Vagina (tissue), 2 donors: ENCODE results near the gene FAM20A.

Source experiments
- POLR2AphosphoS5 ChIP-seq, 2 donors: sonication (generic); formaldehyde crosslinking; IDR thresholded peaks; one replicate each; pipeline ENCODE4 v1.9.0; 2017; ENCODE audit warnings: antibody characterized with exemption in 2 of 2, mild to moderate bottlenecking in 2 of 2, low read depth in 1 of 2; ENCODE audit not compliant: insufficient read depth in 1 of 2
- TF ChIP-seq, protein P1 (sequence below), 3 experiments: fragments of 450-650 bp in 2 of 3; fragments of 200-600 bp in 1 of 3; sonication (generic) in 1 of 3; IDR thresholded peaks; one replicate each; pipeline ENCODE4 v1.5.1; 2017 to 2019; ENCODE audit warnings: antibody characterized with exemption in 3 of 3, mild to moderate bottlenecking in 2 of 3, moderate library complexity in 2 of 3

- TF ChIP-seq, protein P1, sequence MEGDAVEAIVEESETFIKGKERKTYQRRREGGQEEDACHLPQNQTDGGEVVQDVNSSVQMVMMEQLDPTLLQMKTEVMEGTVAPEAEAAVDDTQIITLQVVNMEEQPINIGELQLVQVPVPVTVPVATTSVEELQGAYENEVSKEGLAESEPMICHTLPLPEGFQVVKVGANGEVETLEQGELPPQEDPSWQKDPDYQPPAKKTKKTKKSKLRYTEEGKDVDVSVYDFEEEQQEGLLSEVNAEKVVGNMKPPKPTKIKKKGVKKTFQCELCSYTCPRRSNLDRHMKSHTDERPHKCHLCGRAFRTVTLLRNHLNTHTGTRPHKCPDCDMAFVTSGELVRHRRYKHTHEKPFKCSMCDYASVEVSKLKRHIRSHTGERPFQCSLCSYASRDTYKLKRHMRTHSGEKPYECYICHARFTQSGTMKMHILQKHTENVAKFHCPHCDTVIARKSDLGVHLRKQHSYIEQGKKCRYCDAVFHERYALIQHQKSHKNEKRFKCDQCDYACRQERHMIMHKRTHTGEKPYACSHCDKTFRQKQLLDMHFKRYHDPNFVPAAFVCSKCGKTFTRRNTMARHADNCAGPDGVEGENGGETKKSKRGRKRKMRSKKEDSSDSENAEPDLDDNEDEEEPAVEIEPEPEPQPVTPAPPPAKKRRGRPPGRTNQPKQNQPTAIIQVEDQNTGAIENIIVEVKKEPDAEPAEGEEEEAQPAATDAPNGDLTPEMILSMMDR (IDR thresholded peaks at IDR 0.05) = no peak
- TF ChIP-seq POLR2AphosphoS5 (IDR thresholded peaks at IDR 0.05; ENCODE audit: insufficient read depth in 1 of 2, low read depth in 1 of 2) = no peak
These were observed 111.2 kb downstream of the FAM20A start for GRCh38 chr17:68489919-68490318.
